ENCODE results near the gene BCAS3. TPM values are rescaled to one million over a fixed set of nuclear protein-coding genes. Genes with fewer than 3 reads are reported as not detected.
"Not testable (repeated sequence)": the region's sequence is repeated elsewhere in the genome, so short reads cannot be mapped to it uniquely, and the experiment has no call there.

Gene BCAS3
- polyA plus RNA-seq, 3 donors from 2014 or later = 26.3 to 53.8 (median 50.1) TPM

- peaks cover 0 to 1% of the 10 kb centered on the region in 2 donors for H3K4me1 Mint-ChIP-seq
- H3K27me3 Mint-ChIP-seq (ENCODE audit: low read depth in 3 of 3) = peaks cover 6 to 27% (median 8%) of the 10 kb centered on the region in 3 donors
- H3K36me3 Mint-ChIP-seq = no peaks in the 10 kb centered on the region
- H3K9me3 Mint-ChIP-seq = peaks cover 0 to 2% (median 0%) of the 10 kb centered on the region in 6 donors
- no peak for DNase-seq
- no peak overlapping the region for H3K4me3 Mint-ChIP-seq
- no peak overlapping the region for H3K27ac Mint-ChIP-seq
Measured at GRCh38 chr17:61422869-61423268, 745.2 kb downstream of the BCAS3 start.

GRCh38 chr17:61423967-61424649, 746.5 kb downstream of the BCAS3 start:
- H3K4me1 Mint-ChIP-seq = no peaks in the 10 kb centered on the region
- no peaks in the 10 kb centered on the region for H3K36me3 Mint-ChIP-seq
- DNase-seq = no peak
- H3K27ac Mint-ChIP-seq = no peak overlapping the region
- H3K27me3 Mint-ChIP-seq (ENCODE audit: low read depth in 3 of 3) = peaks cover 6 to 27% (median 8%) of the 10 kb centered on the region in 3 donors
- no peak overlapping the region for H3K4me3 Mint-ChIP-seq
- peaks cover 0 to 2% (median 0%) of the 10 kb centered on the region in 6 donors for H3K9me3 Mint-ChIP-seq

- Mint-ChIP-seq H3K9me3 (peaks cover 0 to 2% (median 0%) of the 10 kb centered on the region in 6 donors), H3K4me1 (no peaks in the 10 kb centered on the region), H3K27ac (no peak overlapping the region), H3K36me3 (no peaks in the 10 kb centered on the region), H3K27me3 (ENCODE audit: low read depth in 3 of 3) (peaks cover 4 to 27% (median 10%) of the 10 kb centered on the region in 3 donors), H3K4me3 (no peak overlapping the region)
- DNase-seq = no peak
Measured at GRCh38 chr17:61425682-61426481, 748.2 kb downstream of the BCAS3 start.

GRCh38 chr17:61426482-61427304, 749.0 kb downstream of the BCAS3 start:
- Mint-ChIP-seq H3K36me3 (no peaks in the 10 kb centered on the region), H3K9me3 (peaks cover 0 to 2% (median 0%) of the 10 kb centered on the region in 6 donors), H3K4me1 (no peaks in the 10 kb centered on the region), H3K4me3 (no peak overlapping the region), H3K27ac (no peak overlapping the region), H3K27me3 (ENCODE audit: low read depth in 3 of 3) (peaks cover 4 to 23% (median 10%) of the 10 kb centered on the region in 3 donors)
- DNase-seq = no peak

GRCh38 chr17:61427567-61427966, 749.9 kb downstream of the BCAS3 start:
- DNase-seq = no peak
- H3K4me1 Mint-ChIP-seq = no peaks in the 10 kb centered on the region
- no peaks in the 10 kb centered on the region for H3K36me3 Mint-ChIP-seq
- H3K27ac Mint-ChIP-seq = no peak overlapping the region
- H3K4me3 Mint-ChIP-seq = no peak overlapping the region
- peaks cover 3 to 23% (median 7%) of the 10 kb centered on the region in 3 donors for H3K27me3 Mint-ChIP-seq (ENCODE audit: low read depth in 3 of 3)
- no peaks in the 10 kb centered on the region for H3K9me3 Mint-ChIP-seq

GRCh38 chr17:61429274-61429673, 751.6 kb downstream of the BCAS3 start:
- DNase-seq = no peak
- Mint-ChIP-seq H3K27ac (no peak overlapping the region), H3K4me1 (no peaks in the 10 kb centered on the region), H3K36me3 (no peaks in the 10 kb centered on the region), H3K27me3 (ENCODE audit: low read depth in 3 of 3) (peaks cover 2 to 21% (median 8%) of the 10 kb centered on the region in 3 donors), H3K9me3 (no peaks in the 10 kb centered on the region), H3K4me3 (no peak overlapping the region)

- H3K4me3 Mint-ChIP-seq, H3K9me3 Mint-ChIP-seq, H3K4me1 Mint-ChIP-seq, DNase-seq, H3K36me3 Mint-ChIP-seq, H3K27ac Mint-ChIP-seq: not testable (repeated sequence)
- peaks cover 2 to 20% (median 8%) of the 10 kb centered on the region in 3 donors for H3K27me3 Mint-ChIP-seq (ENCODE audit: low read depth in 3 of 3)
Measured at GRCh38 chr17:61429831-61430230, 752.2 kb downstream of the BCAS3 start.

- DNase-seq = no peak
- Mint-ChIP-seq H3K36me3 (no peaks in the 10 kb centered on the region), H3K27ac (no peak overlapping the region), H3K4me3 (no peak overlapping the region), H3K4me1 (no peaks in the 10 kb centered on the region), H3K9me3 (peaks cover under 1 to 5% (median 2%) of the 10 kb centered on the region in 6 donors), H3K27me3 (ENCODE audit: low read depth in 3 of 3) (peaks cover 5 to 16% (median 8%) of the 10 kb centered on the region in 3 donors)
Measured at GRCh38 chr17:61431594-61432311, 754.1 kb downstream of the BCAS3 start.

GRCh38 chr17:61436273-61436672, 758.6 kb downstream of the BCAS3 start:
- Mint-ChIP-seq H3K36me3 (peaks cover 6 to 8% (median 8%) of the 10 kb centered on the region in 3 donors), H3K27me3 (ENCODE audit: low read depth in 3 of 3) (peaks cover 6 to 21% (median 14%) of the 10 kb centered on the region in 3 donors), H3K27ac (no peak overlapping the region), H3K4me3 (no peak overlapping the region), H3K9me3 (peaks cover 7 to 16% (median 14%) of the 10 kb centered on the region in 6 donors), H3K4me1 (no peaks in the 10 kb centered on the region)
- DNase-seq = no peak

GRCh38 chr17:61436995-61437704, 759.5 kb downstream of the BCAS3 start:
- Mint-ChIP-seq H3K9me3 (peaks cover 7 to 16% (median 14%) of the 10 kb centered on the region in 6 donors), H3K4me1 (no peaks in the 10 kb centered on the region)

GRCh38 chr17:61440697-61441096, 763.0 kb downstream of the BCAS3 start:
- H3K9me3 Mint-ChIP-seq = peaks cover 7 to 16% (median 14%) of the 10 kb centered on the region in 6 donors
- no peak overlapping the region for H3K27ac Mint-ChIP-seq
- no peak for DNase-seq
- no peak overlapping the region for H3K4me3 Mint-ChIP-seq
- H3K27me3 Mint-ChIP-seq (ENCODE audit: low read depth in 3 of 3) = peaks cover 4 to 21% (median 11%) of the 10 kb centered on the region in 3 donors
- H3K36me3 Mint-ChIP-seq = peaks cover 6 to 8% (median 8%) of the 10 kb centered on the region in 3 donors
- no peaks in the 10 kb centered on the region for H3K4me1 Mint-ChIP-seq

More at GRCh38 chr17:61436995-61437704, 759.5 kb downstream of the BCAS3 start:
- DNase-seq = no peak
- H3K27me3 Mint-ChIP-seq (ENCODE audit: low read depth in 3 of 3) = peaks cover 6 to 24% (median 16%) of the 10 kb centered on the region in 3 donors
- peaks cover 6 to 8% (median 8%) of the 10 kb centered on the region in 3 donors for H3K36me3 Mint-ChIP-seq
- no peak overlapping the region for H3K27ac Mint-ChIP-seq
- no peak overlapping the region for H3K4me3 Mint-ChIP-seq

- peaks cover 4 to 16% (median 12%) of the 10 kb centered on the region in 6 donors for H3K9me3 Mint-ChIP-seq
- DNase-seq, H3K36me3 Mint-ChIP-seq, H3K4me3 Mint-ChIP-seq, H3K27ac Mint-ChIP-seq, H3K4me1 Mint-ChIP-seq: not testable (repeated sequence)
- peaks cover 8 to 21% (median 11%) of the 10 kb centered on the region in 3 donors for H3K27me3 Mint-ChIP-seq (ENCODE audit: low read depth in 3 of 3)
Measured at GRCh38 chr17:61441507-61441906, 763.9 kb downstream of the BCAS3 start.

All from immature natural killer cell (primary cell).